SKM-1 (cell line): ENCODE measurements around the gene DPEP3.

ENCODE experiments used
- DNase-seq: peaks from one replicate; lab custom pipeline; 2025; ENCODE audit not compliant: unreplicated experiment; lab: John Stamatoyannopoulos, UW

Gene DPEP3

GRCh38 chr16:67967183-67967957, 12.9 kb downstream of the DPEP3 start:
- no peak for DNase-seq

- DNase-seq: no peak
Measured at GRCh38 chr16:67966549-67967182, 13.6 kb downstream of the DPEP3 start.

- no peak for DNase-seq
Measured at GRCh38 chr16:67965668-67966548, 14.4 kb downstream of the DPEP3 start.

GRCh38 chr16:67964477-67965131, 15.7 kb downstream of the DPEP3 start:
- DNase-seq: no peak

- no peak for DNase-seq
Measured at GRCh38 chr16:67963662-67964321, 16.5 kb downstream of the DPEP3 start.

- no peak for DNase-seq
Measured at GRCh38 chr16:67963292-67963661, 17.0 kb downstream of the DPEP3 start.

- no peak for DNase-seq
Measured at GRCh38 chr16:67962135-67962534, 18.2 kb downstream of the DPEP3 start.

- DNase-seq: no peak
Measured at GRCh38 chr16:67961551-67961957, 18.7 kb downstream of the DPEP3 start.

- DNase-seq: no peak
Measured at GRCh38 chr16:67959536-67960329, 20.6 kb downstream of the DPEP3 start.

- DNase-seq: no peak
Measured at GRCh38 chr16:67957622-67958021, 22.7 kb downstream of the DPEP3 start.

- DNase-seq: no peak
Measured at GRCh38 chr16:67954421-67955196, 25.7 kb downstream of the DPEP3 start.

- DNase-seq: no peak
Measured at GRCh38 chr16:67953641-67954375, 26.5 kb downstream of the DPEP3 start.

- DNase-seq: no peak
Measured at GRCh38 chr16:67951485-67951884, 28.8 kb downstream of the DPEP3 start.

GRCh38 chr16:67950335-67950843, 29.9 kb downstream of the DPEP3 start:
- DNase-seq: no peak

- no peak for DNase-seq
Measured at GRCh38 chr16:67949645-67950044, 30.7 kb downstream of the DPEP3 start.

- DNase-seq: no peak
Measured at GRCh38 chr16:67948015-67948414, 32.3 kb downstream of the DPEP3 start.

- DNase-seq: no peak
Measured at GRCh38 chr16:67946966-67947558, 33.2 kb downstream of the DPEP3 start.

- DNase-seq: no peak
Measured at GRCh38 chr16:67946128-67946569, 34.1 kb downstream of the DPEP3 start.
